Stimulated activated CD8-positive, alpha-beta memory T cell treated with anti-CD3 and anti-CD28 coated beads, Interleukin-15, amount 100 ng/mL, for 4 hours (primary cell): ENCODE data around the gene PRLHR.
"Not testable (repeated sequence)": the region's sequence is repeated elsewhere in the genome, so short reads cannot be mapped to it uniquely, and the experiment has no call there.

Experiments used
- DNase-seq, 2 donors: peaks; one replicate each; pipeline ENCODE4 v3.0.0-alpha.2; 2020; ENCODE audit warnings: low read depth in 2 of 2

Gene PRLHR

DNA sequence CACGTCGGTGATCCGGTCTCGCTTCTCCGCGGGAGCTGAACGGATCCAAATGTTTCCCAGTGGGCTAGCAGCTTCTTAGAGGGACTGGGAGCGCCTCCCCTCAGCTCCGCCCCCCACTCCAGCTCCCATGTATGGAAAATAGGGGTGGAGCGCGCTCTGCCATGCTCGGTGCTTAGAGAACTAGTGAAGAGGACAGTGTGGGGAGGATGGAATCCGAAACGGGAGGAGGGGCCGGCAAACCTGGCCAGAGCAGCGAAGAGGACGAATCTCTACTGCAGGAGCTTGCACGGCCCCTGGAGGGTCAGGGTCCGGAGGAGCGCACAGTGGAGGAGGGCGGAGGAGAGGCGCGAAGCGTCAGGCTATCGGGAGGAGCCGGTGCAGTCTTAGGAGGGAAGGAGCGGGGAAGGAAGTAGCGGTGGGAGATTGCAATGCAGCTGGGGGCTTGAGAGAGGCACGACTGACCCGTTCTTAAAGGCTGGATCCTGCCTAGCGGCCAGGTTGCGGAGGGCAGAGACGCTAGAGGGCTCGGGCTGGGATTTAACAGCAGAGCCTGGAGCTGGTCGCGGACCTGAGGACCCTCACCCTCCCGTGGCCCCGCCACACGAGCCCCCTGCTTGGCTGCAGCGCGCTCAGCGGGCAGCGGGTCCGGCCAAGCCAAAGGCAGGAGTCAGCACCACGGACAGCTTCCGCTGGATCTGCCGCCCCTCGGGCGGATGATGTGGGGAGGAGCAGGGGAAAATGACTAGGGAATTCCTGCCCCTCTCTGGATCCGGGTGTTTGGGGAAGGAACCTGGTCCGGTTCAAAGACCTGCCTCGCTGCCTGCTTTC is at the start of gene PRLHR:
Gene PRLHR, minus strand, starts transcription at position 51 of the 828 bp plus-strand sequence. CDS start 404 bp downstream, outside the sequence.
- no peak for DNase-seq

DNA sequence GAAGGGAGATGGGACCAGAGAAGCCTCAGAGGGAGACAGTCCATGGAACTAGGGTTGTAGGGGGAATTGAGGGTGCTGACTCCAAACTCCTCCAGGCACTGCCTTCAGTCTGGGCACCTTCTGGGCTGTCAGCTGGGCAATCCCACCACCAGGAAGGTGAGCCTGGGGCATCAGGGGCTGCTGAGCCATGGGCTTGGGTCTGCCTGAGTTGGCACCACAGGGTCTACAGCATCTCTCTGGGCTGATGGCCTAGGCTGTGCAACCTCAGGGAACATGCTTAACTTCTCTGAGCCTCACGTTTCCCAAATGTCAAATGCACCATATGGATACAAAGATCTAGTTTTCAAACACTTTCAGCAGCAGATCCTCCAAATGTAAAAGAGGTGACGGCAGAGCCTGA is 46.8 kb upstream of the PRLHR start:
- no peak for DNase-seq

- no peak for DNase-seq
Measured at GRCh38 chr10:118638680-118639079, 43.2 kb upstream of the PRLHR start.

GRCh38 chr10:118635674-118636402 is 40.4 kb upstream of the PRLHR start:
- DNase-seq = no peak

- no peak for DNase-seq
Measured at GRCh38 chr10:118633786-118634185, 38.3 kb upstream of the PRLHR start.

DNA sequence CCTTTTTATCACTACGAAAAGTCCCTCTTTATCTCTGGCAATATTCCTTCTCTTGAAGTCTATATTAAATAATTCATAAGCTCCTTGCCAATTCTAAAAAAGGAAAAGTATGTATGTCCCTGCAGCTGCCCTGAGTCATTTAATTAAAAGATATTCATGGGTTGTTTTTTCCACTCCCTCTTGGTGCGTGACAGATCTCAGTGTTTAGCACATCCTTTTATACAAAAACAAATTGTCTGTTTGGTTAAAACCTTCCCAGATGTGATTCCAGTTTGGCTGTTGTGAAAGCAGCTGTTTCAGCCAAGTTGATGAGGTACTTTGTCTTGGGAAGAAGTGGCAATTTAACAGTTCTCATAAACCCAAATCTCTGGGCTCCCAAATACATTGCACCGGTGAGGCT is 33.8 kb upstream of the PRLHR start:
- no peak for DNase-seq

GRCh38 chr10:118628397-118628796 is 32.9 kb upstream of the PRLHR start:
- no peak for DNase-seq

GRCh38 chr10:118626953-118627352 is 31.5 kb upstream of the PRLHR start:
- DNase-seq = no peak

- no peak for DNase-seq
Measured at GRCh38 chr10:118625504-118625903, 30.1 kb upstream of the PRLHR start.

- DNase-seq = no peak
Measured at GRCh38 chr10:118624747-118625146, 29.3 kb upstream of the PRLHR start.

DNA sequence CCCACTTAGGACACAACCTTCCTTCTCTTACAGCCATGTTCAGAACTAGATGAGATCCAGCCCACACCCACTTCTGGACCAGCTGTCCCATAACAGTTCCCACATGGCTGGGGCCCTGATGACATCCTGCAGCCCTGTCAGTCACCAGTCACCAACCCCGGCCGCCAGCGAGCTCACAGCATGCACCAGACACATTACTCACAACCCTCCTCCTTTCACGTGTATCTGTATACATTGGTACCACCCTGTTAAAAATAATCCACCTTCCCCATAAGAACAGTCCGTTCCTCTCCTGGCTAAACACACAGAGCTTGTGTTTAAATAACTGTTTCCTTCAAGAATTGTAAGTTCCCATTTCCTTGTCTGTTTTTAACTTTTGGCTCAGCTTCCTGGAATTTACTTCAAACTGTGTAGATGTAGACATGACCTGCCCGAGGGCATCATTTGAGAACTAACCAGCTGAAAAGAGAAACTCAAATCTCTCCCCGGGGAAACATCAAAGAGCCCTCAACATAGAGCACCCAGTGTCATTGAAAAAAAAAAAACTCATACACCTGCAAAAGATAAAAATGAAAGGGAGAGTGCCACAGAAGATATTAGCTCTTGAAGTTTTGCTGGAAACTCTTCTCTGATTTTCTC is 26.0 kb upstream of the PRLHR start:
- DNase-seq = no peak

DNA sequence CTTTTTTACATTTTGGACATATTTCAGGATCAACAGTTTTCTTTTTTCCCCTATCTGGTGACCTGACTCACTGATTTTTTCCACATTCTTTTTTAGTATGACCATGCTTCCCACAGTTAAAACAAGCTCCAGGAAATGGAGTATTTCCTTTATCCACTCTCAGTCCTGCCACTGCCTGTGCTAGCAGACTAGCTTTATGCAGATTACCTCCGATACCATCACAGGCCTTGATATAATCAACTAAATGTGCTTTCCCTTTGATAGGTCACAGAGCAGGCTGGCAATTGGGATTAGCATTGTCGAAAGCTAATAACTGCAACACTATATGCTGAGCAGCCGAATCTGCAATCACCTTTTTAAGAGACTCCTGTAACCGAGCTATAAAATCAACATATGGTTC is 18.4 kb upstream of the PRLHR start:
- not testable (repeated sequence) for DNase-seq

DNA sequence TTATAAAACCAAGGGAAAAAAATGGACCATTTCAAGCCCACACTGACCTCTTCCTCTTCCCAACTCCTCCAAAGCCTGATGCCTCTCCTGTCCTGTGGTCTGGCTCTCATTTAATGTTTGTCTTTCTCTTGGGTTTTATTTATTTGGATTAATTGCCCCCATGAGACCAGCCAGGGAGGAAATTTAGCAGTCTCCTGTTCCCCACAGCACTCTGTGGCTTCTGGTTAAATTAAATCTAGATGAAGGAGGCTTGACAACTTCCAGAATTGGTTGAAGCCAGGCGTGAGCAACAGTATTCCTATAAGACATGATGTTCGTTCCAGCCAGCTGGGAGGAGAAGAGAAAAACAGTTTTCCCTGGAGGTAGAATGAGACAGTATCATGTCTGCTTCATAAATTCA is 15.1 kb upstream of the PRLHR start:
- no peak for DNase-seq

DNA sequence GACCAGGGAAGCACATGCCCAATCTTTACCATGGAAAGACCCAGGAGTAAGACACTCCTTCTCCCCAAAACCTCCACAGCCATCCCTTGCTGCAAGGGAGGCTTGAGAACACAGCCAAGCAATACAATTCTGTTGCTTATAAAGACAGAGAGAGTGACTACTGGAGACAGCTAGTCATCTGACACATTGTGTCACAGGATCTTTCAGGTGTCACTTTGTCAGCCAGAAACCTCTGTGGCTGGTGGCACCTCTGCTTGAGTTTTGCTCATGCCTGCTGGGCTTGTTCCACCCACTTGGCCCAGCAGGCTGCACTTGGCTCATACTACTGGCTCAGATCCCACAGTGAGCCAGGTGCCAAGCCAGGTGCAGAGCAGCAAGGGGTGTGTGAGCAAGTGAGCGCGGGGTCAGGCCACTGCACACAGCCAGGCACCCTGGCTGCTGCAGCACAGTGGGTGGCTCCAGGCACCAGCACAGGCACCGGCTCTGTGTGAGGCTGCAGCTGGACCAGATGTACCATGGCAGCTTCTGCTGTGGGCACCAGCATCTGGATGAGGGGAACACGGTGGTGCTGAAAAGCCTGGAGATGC is 12.4 kb upstream of the PRLHR start:
- DNase-seq = no peak

GRCh38 chr10:118605694-118606093 is 10.2 kb upstream of the PRLHR start:
- DNase-seq = no peak

DNA sequence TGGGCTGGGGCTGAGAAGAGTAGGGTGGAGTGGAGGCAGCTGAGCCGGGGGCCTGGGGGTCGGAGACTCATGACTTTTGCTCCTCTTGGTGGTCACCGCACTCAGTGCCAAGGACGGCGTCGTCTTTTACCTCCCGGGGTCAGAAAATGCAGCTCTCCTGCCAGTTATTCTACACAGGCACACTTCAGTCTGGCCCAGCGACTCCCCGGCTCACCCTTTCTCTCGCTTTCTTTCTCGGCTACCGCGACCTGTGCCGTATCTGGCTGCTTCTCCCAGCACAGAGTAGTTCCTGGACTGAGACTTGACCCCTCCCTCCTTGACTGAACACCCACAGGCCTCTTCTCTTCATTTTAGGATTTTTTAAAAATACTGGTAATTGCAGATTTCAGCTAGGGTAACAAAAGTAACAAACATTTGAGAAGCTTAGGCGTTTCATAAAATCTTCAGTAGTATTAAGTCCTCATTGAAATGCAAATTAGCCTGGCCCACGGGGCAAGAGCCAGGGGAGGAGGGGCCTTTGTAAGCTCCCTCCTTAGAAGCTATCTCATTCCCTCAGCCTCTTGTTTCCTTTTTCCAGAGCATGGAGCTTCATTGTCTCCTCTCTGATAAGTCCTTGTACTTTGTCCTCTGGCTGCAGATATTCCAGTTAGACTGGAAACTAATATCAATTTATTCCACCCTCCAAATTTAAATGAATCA is 1.1 kb upstream of the PRLHR start:
- DNase-seq = no peak

DNA sequence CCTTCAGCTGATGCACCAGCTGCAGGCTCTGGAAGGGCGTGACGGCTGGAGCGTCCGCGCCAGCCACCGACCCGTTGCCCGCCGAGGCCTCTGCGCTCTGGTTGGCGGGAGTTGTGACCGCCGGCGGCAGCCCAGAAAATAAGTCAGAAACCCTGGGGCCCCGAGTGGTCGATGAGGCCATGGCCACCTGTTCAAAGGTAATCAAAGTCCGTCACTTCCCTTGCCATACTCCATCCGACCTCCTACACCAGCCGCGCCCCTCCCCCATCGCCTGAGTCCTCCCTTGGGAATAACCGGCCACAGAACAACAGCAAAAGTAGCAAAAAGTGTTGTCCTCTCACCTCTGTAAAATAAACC is 406 bp downstream of the PRLHR start:
- no peak for DNase-seq

DNA sequence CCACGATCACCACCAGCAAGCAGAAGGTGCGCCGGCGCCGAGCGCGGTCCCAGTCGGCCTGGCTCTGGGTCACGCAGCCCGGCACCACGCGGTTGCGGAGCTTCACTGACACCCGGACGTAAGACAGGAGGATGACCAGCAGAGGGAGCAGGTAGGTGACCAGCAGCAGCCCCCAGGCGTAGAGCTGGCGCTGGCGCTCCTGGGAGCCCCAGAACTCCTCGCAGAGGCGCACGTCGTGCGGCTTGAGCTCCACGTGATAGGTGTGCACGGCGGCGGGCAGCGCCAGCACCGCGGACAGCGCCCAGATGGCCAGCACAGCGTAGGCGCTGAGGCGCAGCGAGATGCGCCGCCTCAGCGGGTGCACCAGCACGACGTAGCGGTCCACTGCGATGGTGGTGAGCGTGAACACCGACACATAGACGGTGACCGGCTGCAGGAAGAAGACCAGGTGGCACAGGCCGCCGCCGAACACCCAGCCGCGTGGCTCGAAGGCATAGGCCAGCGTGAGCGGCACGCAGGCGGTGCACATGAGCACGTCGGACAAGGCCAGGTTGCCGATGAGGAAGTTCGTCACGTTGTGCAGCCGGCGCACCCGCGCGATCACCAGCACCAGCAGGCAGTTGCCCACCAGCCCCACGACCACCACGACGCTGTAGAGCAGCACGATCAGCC is 920 bp downstream of the PRLHR start:
- peak in 1 of 2 donors; percentile 5 for DNase-seq

DNA sequence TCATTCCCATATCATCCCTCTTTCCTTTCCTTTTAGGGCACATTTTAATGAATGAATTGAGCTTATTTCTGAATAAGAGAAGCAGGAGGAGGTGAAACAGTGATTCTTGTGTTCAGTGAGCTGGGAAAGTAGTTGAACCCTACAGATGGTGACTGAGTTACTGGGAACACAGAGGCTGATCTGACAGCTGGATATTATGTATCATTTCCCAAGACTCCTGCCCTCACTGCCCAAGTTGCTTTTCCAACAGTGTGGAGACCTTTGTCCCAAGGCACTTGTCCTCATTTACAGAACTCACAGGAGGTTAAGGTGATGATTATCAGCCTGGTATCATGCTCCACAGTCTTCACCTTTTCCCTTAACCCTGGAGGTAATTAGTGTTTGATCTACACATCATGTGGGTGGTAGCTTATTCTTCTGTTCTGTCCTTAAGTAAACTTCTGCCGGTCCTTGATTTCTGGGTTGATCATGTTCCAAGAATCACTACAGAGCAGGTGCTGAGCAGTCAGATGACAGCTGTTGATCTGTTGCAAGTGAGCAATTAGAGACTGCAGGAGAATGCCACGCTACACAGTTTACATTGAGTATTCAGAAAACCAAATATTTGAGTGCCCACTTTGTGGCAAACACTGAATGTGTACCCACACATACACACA is 2.6 kb downstream of the PRLHR start:
- DNase-seq = no peak

DNA sequence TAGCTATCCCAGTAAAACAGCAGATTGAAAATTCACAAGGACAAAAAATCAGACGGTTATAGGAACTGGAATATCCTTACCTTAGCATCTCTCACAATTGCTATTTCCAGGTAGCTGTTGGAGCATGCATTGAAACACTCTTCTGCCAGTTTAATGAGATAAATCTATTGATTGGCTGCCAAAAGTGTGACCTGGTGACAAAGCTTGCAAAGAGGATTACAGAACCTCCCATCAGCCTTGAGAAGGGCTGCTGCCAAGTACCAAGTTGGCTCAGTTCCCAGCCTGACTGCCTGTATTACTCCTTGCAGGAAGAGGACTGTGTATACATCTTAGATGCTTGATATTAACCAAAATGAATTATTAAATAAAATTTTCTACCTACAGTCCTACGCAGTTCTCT is 5.1 kb downstream of the PRLHR start:
- DNase-seq = no peak
